GM20431 (cell line): ENCODE data around the gene PPP1CA.

ENCODE experiments used
- in situ Hi-C: fragments of 300-500 bp; cut with MseI, MboI; formaldehyde crosslinking; loops from one replicate; pipeline ENCODE4 v1.15.0; 2020; ENCODE audit warnings: low sequenced_read_pairs; ENCODE audit not compliant: unreplicated experiment

The PPP1CA gene

GRCh38 chr11:67419325-67420049 is 17.8 kb upstream of the PPP1CA start:
- in situ Hi-C loops: no loop called here

DNA sequence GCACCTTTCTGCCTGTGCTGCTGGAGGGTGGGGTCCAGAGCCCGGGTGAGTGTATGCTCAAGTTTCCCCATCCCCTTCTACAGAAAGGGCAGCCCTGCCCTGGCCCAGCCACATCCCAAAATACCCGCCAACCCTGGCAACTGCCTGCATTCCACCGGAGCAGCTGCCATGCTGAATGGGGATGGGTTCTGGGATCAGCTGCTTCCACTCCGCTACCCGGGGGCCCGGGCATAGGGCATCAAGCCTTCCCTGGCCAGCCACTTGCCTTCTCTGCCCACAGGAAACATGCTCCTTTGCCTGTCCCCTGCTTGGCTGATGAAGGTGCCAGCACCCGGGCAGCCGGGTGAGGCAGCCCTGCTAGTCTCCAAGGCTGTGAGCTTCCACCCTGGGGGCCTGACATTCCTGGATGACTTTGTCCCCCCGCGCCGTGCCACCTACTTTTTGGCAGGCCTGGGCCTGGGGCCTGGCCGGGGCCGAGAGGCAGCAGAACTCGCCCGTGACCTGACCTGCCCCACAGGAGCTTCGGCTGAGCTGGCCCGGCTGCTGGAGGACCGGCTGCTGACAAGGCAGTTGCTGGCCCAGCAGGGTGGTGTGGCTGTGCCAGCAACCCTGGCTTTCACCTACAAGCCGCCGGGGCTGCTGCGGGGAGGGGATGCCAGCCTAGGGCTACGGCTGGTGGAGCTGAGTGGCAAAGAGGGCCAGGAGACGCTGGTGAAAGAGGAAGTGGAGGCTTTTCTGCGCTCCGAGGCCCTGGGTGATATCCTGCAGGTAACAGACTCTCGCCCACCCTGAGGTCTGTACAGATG is 17.0 kb upstream of the PPP1CA start:
- in situ Hi-C loops: no loop called here

- in situ Hi-C loops: no loop called here
Measured at GRCh38 chr11:67417425-67417824, 15.8 kb upstream of the PPP1CA start.

DNA sequence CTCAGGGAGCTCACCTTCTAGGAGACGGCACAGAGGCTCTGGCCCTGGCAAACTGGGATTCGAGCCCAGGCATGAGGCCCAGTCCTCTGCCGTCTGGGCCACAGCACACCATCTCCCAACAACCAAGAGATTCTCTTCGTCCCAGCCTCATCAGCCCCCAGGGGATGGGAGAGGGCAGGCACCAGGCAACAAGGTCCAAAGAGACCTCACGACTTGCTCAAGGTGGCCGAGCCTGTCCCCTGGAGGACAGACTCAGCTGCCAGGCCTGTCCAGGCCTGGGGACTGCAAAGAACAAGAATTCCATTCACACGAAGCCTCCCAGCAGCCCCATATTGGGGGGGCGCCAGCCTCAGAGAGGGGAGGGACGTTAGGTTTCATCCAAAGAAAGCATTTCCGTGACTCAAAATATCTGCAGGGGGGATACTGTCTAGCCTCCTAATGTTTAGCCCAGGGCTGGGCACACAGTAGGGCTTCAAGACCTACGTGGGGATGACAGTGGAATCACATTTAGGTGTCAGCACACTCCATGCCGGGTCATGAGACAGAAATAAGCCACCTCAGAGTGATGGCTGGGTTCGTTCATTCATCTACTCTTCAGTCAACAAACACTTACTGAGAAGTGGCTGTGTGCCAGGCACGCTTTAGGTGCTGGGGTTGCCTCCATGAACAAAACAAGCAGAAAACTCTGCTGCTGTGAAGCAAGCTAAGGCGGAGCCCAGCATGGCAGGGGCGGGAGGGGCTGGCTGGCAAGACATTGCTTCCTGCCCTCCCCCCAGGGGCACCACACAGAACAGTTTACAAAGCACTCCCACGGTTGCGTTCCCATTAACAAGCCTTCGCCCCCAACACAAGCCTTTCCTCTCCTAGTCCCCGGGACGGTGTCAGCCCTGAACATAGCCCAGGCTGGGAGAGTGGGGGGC is 15.0 kb upstream of the PPP1CA start:
- in situ Hi-C loops: no loop called here

GRCh38 chr11:67415501-67416304 is 14.0 kb upstream of the PPP1CA start, which contains the start of gene CARNS1:
CARNS1 (plus strand) TSS chr11:67415678; CDS start chr11:67416200, 522 bp downstream.
- in situ Hi-C loops: no loop called here

DNA sequence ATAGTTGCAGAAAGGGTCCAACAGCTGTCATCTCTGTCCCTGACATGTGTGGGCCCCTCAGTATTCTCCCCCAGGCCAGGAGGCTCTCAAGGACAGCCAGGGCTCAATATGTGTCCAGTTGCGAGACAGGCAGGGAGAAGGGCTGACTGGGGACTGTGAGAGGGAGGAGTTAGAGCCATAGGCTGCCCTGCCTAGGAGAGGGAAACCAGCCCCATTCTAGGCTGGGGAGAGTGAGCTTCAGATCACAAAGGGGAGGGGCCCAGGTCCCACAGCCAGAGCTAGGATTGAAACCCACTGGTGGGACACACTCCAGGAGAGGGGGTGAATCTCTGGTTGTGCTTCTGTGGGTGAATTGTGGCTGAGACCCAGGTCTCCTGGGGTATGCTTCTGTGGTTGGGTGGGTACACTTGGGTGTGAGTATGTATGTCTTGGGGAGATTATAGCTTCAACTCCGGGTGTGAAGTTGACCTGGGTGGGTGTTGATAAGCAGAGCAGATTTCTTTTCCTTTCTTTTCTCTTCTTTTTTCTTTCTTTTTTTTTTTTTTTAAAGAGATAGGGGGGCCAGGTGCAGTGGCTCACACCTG is 11.7 kb upstream of the PPP1CA start:
- in situ Hi-C loops: no loop called here

- in situ Hi-C loops: no loop called here
Measured at GRCh38 chr11:67412495-67413179, 11.0 kb upstream of the PPP1CA start.

GRCh38 chr11:67411785-67412152 is 10.1 kb upstream of the PPP1CA start:
- in situ Hi-C loops: no loop called here

DNA sequence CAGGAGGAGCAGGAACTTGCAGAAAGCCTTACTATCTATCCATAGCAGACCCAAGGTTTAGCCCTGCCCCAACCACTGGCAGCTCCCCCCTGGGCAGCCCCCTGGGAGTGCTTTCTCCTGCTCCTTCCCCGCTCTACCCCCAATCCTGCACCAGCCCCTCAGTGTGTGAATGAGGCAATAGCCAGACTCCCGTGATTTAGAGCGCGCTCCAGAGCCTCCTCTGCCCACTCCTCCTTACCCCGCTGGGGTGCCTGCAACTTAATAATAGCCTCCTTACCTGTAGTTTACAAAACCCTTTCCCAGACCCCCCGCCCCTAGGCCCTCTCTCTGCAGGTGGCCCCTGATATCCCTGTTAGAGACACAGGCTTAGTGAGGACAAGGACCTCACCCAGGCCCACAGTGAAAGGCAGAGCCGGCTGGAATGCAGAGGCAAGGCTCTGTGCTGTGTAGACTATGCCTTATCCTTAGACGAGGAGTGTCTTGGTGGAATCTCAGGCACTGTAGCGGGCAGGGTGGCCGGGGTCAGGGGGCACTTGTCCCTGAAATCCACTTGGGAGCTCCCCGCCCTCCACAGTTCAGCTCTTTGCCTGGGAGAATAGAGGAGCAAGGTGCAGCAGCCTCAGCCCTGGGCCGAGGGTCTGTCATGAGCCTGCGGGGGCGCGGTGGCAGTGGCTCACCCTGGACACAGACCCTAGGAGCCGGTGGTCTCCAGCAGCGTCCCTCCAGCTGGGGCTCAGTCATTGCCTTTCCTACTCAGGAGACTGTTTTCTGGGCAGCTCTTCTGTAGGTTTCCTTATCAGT is 9.5 kb upstream of the PPP1CA start:
- in situ Hi-C loops: no loop called here

- in situ Hi-C loops: no loop called here
Measured at GRCh38 chr11:67410369-67410831, 8.7 kb upstream of the PPP1CA start.

DNA sequence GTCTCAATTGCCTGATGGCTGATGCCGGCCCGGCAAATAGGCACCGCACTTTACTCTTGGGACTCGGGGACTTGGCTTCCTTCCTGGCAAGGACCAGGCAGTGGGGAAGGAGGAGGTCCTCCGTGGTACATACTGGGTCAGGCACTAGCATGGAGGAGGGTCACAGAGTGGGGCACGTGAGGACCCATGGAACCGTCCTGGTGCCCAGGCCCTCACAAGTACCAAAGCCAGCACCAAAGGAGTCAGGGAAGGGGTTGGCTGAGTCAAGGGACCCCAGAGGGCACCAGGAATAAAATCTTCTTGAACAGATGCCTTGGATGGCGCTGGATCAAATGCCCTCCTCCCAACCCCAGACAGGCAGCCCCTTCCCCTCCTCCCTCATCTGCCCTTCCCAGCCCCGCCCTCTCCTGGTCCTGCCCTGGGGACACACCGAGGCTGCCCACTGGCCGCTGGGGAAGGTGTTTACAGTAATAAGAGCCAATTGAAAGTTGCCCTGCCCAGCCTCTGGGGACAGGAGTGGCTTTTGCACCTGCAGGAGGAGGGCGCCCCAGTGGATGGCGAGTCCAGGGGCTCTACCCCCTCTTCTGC is 8.2 kb upstream of the PPP1CA start:
- in situ Hi-C loops: no loop called here

DNA sequence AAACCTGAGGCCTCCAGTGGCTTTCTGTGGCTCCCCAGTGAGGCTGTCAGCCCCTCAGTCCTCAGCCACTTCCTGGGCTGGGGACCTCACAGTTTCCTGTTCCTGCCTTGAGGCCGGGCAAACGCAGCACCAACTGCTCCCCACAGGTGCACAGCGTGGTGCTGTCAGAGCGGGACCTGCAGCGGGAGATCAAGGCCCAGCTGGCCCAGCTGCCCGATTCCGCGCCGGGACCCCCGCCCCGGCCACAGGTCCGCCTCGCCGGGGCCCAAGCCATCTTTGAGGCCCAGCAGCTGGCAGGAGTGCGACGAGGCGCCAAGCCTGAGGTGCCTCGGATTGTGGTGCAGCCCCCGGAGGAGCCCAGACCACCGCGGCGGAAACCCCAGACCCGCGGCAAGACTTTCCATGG is 7.6 kb upstream of the PPP1CA start:
- in situ Hi-C loops: no loop called here

DNA sequence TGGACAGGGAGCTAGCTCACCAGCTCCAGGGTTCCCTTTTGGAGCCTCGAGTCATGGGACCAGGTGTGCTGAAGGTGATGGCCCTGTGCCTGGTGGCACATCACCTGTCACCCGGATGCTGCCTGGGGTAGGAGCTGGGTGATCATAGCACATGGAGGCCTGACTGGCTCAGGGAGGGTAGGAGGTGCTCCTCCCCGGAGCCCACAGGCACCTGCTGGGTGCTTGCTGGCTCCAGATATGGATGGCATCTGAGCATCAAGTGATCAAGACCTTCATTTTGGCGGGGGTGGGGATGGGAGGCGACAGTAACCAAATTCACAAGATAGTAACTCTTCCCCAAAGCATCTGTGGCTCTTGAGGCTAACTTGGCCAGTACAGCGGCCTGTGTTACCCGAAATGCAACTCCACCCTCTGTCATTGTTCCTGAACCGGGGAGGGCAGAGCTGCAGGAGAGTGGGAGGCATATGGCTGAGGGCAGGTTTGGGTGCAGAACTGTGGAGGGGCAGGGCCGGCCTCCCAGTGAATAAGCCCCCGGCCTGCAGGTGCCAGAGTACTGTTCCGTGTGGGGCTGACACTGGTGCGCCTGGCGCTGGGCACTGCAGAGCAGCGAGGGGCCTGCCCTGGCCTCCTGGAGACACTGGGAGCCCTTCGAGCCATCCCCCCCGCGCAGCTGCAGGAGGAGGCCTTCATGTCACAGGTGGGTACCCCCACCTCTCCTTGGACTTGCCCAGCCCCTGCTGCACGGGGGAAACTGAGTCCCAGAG is 7.0 kb upstream of the PPP1CA start:
- in situ Hi-C loops: no loop called here

- in situ Hi-C loops: no loop called here
Measured at GRCh38 chr11:67407688-67408163, 6.1 kb upstream of the PPP1CA start.

GRCh38 chr11:67406969-67407687 is 5.5 kb upstream of the PPP1CA start:
- in situ Hi-C loops: no loop called here

DNA sequence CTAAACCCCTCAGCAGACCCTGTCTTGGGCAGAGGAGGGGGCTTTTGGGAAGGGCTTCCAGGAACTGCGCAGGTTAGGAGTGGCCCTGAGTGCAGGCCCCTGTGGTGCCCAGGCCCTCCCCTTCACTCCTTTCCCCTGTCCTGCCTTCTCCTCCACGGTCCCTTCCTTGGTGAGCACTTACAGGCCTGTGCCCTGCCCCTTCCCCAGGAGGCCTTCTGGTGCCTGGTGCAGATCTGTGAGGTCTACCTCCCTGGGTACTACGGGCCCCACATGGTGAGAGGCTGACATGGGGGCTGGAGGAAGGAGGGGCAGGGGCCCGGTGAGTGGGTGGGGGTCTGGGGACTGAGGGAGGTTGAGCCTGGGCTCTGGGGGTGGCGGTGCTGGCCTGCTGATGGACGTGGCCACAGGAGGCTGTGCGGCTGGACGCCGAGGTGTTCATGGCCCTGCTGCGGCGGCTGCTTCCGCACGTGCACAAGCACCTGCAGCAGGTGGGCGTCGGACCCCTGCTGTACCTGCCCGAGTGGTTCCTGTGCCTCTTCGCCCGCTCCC is 4.8 kb upstream of the PPP1CA start:
- in situ Hi-C loops: no loop called here
